Progenitor cell of endocrine pancreas (in vitro differentiated cells): ENCODE measurements around the gene CPSF7. TPM values are rescaled to one million over a fixed set of nuclear protein-coding genes. Genes with fewer than 3 reads are reported as not detected.

Experiments used
- DNase-seq: peaks from one replicate; pipeline ENCODE4 v3.0.0; 2021; ENCODE audit warnings: low spot score; ENCODE audit not compliant: unreplicated experiment
- H3K27ac Mint-ChIP-seq: 2 replicates; pipeline ENCODE4 v1.8.0; 2021; ENCODE audit warnings: mild to moderate bottlenecking, moderate library complexity, mixed read lengths
- H3K27me3 Mint-ChIP-seq: 2 replicates; pipeline ENCODE4 v1.8.0; 2021; ENCODE audit warnings: mixed read lengths
- H3K36me3 Mint-ChIP-seq: 2 replicates; pipeline ENCODE4 v1.8.0; 2022; ENCODE audit warnings: mixed read lengths; ENCODE audit not compliant: insufficient read depth
- H3K4me1 Mint-ChIP-seq: 2 replicates; pipeline ENCODE4 v1.8.0; 2021; ENCODE audit warnings: low read depth, mixed read lengths
- H3K4me3 Mint-ChIP-seq: 2 replicates; pipeline ENCODE4 v1.8.0; 2021; ENCODE audit warnings: low read depth, mild to moderate bottlenecking, moderate library complexity, mixed read lengths
- H3K9me3 Mint-ChIP-seq: 2 replicates; pipeline ENCODE4 v1.8.0; 2021; ENCODE audit warnings: low read depth, mixed read lengths
- total RNA-seq: library from RNA; stranded (reverse); gene quantifications from 2 replicates; pipeline ENCODE4 v1.2.1, GENCODE V29; 2021
- TF ChIP-seq, protein P1 (sequence below): fragments of 200-600 bp; sonication (generic); IDR thresholded peaks from one replicate; pipeline ENCODE4 v1.5.0; 2021; ENCODE audit warnings: antibody characterized with exemption, mild to moderate bottlenecking; ENCODE audit not compliant: unreplicated experiment

Gene CPSF7
- total RNA-seq, 1 donor from 2014 or later: 134 TPM

DNA sequence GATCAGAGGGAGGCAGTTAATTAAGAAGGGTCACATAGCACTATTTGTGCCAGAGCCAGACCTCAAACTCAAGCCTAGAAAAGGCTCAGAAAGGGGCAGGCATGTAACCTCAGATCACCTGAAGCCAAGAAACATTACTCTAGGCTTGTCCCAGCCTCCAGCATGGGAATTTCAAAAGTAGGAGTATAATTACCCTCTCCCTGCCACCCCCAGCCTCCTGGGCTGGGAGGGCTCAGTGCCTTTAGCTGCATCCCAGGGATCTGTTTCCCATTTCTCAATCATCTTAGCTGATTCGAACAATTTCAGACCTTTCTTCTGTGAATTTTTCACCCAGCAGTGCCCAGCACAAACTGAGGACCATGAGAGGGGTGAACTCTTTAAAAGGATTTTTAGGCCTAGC lies 45.7 kb upstream of the CPSF7 start:
- H3K27me3 Mint-ChIP-seq: no peaks in the 10 kb centered on the region
- TF ChIP-seq, protein P1, sequence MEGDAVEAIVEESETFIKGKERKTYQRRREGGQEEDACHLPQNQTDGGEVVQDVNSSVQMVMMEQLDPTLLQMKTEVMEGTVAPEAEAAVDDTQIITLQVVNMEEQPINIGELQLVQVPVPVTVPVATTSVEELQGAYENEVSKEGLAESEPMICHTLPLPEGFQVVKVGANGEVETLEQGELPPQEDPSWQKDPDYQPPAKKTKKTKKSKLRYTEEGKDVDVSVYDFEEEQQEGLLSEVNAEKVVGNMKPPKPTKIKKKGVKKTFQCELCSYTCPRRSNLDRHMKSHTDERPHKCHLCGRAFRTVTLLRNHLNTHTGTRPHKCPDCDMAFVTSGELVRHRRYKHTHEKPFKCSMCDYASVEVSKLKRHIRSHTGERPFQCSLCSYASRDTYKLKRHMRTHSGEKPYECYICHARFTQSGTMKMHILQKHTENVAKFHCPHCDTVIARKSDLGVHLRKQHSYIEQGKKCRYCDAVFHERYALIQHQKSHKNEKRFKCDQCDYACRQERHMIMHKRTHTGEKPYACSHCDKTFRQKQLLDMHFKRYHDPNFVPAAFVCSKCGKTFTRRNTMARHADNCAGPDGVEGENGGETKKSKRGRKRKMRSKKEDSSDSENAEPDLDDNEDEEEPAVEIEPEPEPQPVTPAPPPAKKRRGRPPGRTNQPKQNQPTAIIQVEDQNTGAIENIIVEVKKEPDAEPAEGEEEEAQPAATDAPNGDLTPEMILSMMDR: no peak
- peaks cover 2% of the 10 kb centered on the region for H3K4me1 Mint-ChIP-seq
- no peak for DNase-seq
- no peak overlapping the region for H3K27ac Mint-ChIP-seq
- no peaks in the 10 kb centered on the region for H3K9me3 Mint-ChIP-seq
- no peak overlapping the region for H3K4me3 Mint-ChIP-seq
- H3K36me3 Mint-ChIP-seq: peaks cover 6% of the 10 kb centered on the region

GRCh38 chr11:61474013-61474643 lies 44.4 kb upstream of the CPSF7 start:
- Mint-ChIP-seq H3K36me3 (peaks cover 6% of the 10 kb centered on the region), H3K27ac (no peak overlapping the region), H3K27me3 (no peaks in the 10 kb centered on the region), H3K9me3 (no peaks in the 10 kb centered on the region), H3K4me3 (no peak overlapping the region), H3K4me1 (peaks cover 2% of the 10 kb centered on the region)
- DNase-seq: no peak
- TF ChIP-seq, protein P1: no peak

DNA sequence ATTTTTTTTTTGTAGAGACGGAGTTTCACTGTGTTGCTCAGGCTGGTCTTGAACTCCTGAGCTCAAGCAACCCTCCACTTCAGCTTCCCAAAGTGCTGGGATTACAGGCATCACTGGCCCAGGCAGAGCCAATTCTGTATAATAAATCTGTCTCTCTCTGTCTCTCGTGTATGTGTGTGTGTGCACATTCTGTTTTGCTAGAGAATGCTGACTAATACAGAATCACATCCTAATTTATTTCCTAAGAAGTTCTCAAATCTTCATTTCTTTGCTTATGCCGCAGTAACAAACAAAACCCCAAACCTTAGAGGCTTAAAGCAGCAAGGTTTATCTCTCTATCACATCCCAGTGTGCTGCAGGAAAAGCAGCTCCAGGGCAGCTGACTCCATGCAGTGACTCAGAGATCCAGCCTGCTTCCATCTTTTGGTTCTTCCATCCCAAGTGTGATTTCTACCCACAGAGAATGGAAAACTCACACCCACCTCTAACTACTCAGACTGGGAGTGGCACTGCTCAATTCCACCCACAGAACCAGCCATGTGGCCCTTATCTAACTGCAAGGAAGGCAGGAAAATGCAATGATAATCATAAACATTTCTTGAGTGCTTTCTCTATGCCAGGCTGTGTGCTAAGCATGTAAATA lies 43.7 kb upstream of the CPSF7 start:
- no peaks in the 10 kb centered on the region for H3K27me3 Mint-ChIP-seq
- TF ChIP-seq, protein P1: no peak
- DNase-seq: no peak
- no peaks in the 10 kb centered on the region for H3K9me3 Mint-ChIP-seq
- no peak overlapping the region for H3K4me3 Mint-ChIP-seq
- peaks cover 6% of the 10 kb centered on the region for H3K36me3 Mint-ChIP-seq
- H3K27ac Mint-ChIP-seq: no peak overlapping the region
- peaks cover 2% of the 10 kb centered on the region for H3K4me1 Mint-ChIP-seq

- H3K4me1 Mint-ChIP-seq: no peaks in the 10 kb centered on the region
Observed at GRCh38 chr11:61472868-61473267, 43.1 kb upstream of the CPSF7 start.

DNA sequence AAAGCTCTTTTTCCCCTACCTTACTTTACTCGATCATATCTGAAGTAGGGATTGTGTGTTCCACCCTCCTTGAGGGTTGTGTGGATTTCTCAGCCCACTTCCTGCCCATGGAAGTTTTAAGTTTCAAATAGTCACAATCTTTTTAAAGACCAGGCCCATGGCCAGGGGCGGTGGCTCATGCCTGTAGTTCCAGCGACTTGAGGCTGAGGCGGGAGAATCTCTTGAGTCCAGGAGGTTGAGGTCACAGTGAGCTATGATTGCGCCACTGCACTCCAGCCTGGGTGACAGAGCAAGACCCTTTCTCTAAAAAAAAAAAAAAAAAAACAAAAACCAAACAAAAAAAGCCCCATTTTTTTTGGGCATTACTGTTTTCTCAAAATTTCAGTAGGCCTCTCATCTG lies 42.5 kb upstream of the CPSF7 start:
- H3K36me3 Mint-ChIP-seq: peaks cover 9% of the 10 kb centered on the region
- no peaks in the 10 kb centered on the region for H3K27me3 Mint-ChIP-seq
- TF ChIP-seq, protein P1: no peak
- H3K27ac Mint-ChIP-seq: peak overlapping the region; percentile 24
- H3K4me1 Mint-ChIP-seq: no peaks in the 10 kb centered on the region
- no peaks in the 10 kb centered on the region for H3K9me3 Mint-ChIP-seq
- no peak overlapping the region for H3K4me3 Mint-ChIP-seq
- no peak for DNase-seq

More at GRCh38 chr11:61472868-61473267, 43.1 kb upstream of the CPSF7 start:
- no peak for DNase-seq
- H3K4me3 Mint-ChIP-seq: no peak overlapping the region
- H3K27me3 Mint-ChIP-seq: no peaks in the 10 kb centered on the region
- H3K27ac Mint-ChIP-seq: no peak overlapping the region
- H3K9me3 Mint-ChIP-seq: no peaks in the 10 kb centered on the region
- H3K36me3 Mint-ChIP-seq: peaks cover 6% of the 10 kb centered on the region
- TF ChIP-seq, protein P1: no peak
